NCI-H146 treated with DMSO at 0.1 percent for 48 hours (cell line): ENCODE measurements around the gene SLC9C1.
A peak's percentile ranks its signal among the peaks of the same experiment; 100 is the strongest.

ENCODE experiments used
- DNase-seq: peaks from one replicate; lab custom pipeline; 2025; ENCODE audit not compliant: unreplicated experiment; lab: John Stamatoyannopoulos, UW

SLC9C1 gene

GRCh38 chr3:112132975-112133448, 161.0 kb downstream of the SLC9C1 start, which contains the start of gene GCSAM:
Gene GCSAM, minus strand, starts transcription at chr3:112133248. Its CDS starts 128 bp downstream, at chr3:112133120.
- DNase-seq = no peak

GRCh38 chr3:112132554-112132953, 161.5 kb downstream of the SLC9C1 start:
- DNase-seq = no peak

- DNase-seq = no peak
These were observed 161.9 kb downstream of the SLC9C1 start for GRCh38 chr3:112132088-112132487.

- no peak for DNase-seq
These were observed 162.9 kb downstream of the SLC9C1 start for GRCh38 chr3:112131111-112131510.

- DNase-seq = no peak
These were observed 163.4 kb downstream of the SLC9C1 start for GRCh38 chr3:112130638-112130993.

GRCh38 chr3:112129925-112130637, 163.9 kb downstream of the SLC9C1 start:
- no peak for DNase-seq

GRCh38 chr3:112128843-112129727, 164.9 kb downstream of the SLC9C1 start:
- DNase-seq = no peak

- DNase-seq = no peak
These were observed 166.2 kb downstream of the SLC9C1 start for GRCh38 chr3:112127522-112128494.

- peak; percentile 34 for DNase-seq
These were observed 167.5 kb downstream of the SLC9C1 start for GRCh38 chr3:112126511-112126911.

- DNase-seq = no peak
These were observed 169.0 kb downstream of the SLC9C1 start for GRCh38 chr3:112124907-112125607.

- DNase-seq = no peak
These were observed 170.5 kb downstream of the SLC9C1 start for GRCh38 chr3:112123548-112123947.

GRCh38 chr3:112122870-112123269, 171.1 kb downstream of the SLC9C1 start:
- DNase-seq = no peak

GRCh38 chr3:112121577-112122547, 172.2 kb downstream of the SLC9C1 start:
- peak; percentile 46 for DNase-seq

GRCh38 chr3:112119962-112120836, 173.8 kb downstream of the SLC9C1 start:
- no peak for DNase-seq

- no peak for DNase-seq
These were observed 176.0 kb downstream of the SLC9C1 start for GRCh38 chr3:112117841-112118571.

GRCh38 chr3:112117415-112117814, 176.6 kb downstream of the SLC9C1 start:
- no peak for DNase-seq

- DNase-seq = no peak
These were observed 177.2 kb downstream of the SLC9C1 start for GRCh38 chr3:112116748-112117186.
